NB4 (cell line): ENCODE data around the gene TFF1.

Experiments used
- MYC ChIP-seq: IDR thresholded peaks from 2 replicates; pipeline ENCODE4 v1.6.1; 2011; ENCODE audit warnings: low read depth, low read length
- POLR2A ChIP-seq: IDR thresholded peaks from 2 replicates; pipeline ENCODE4 v1.6.1; 2011; ENCODE audit warnings: mild to moderate bottlenecking; ENCODE audit not compliant: insufficient read length; ENCODE audit errors: extremely low read depth
- TF ChIP-seq, protein P1 (sequence below): IDR thresholded peaks from one replicate; pipeline ENCODE4 v1.5.1; 2012; ENCODE audit warnings: low read depth, low read length
- TF ChIP-seq, protein P2 (sequence below): IDR thresholded peaks from 2 replicates; pipeline ENCODE4 v1.6.1; 2011; ENCODE audit warnings: low read depth, low read length

DNA sequence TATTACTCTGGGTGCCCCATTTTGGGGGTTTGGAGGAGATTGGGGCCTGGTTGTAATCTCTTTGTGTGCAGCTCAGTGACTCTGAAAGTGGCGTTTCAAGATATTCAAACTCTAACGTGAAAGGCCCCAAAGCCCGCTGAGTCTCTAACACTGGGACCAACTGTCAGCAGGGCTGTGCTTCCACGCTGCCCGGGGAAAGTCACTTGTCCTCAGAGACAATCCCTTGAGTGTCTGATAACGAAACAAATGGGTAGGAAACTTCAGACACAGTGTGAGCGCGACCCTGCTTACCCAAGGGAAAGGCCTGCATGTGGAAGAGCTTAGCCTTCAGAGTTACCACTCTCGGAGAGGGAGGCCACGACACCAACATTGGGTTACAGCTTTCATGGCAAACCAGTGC is 38.2 kb upstream of the TFF1 start:
- TF ChIP-seq, protein P1, sequence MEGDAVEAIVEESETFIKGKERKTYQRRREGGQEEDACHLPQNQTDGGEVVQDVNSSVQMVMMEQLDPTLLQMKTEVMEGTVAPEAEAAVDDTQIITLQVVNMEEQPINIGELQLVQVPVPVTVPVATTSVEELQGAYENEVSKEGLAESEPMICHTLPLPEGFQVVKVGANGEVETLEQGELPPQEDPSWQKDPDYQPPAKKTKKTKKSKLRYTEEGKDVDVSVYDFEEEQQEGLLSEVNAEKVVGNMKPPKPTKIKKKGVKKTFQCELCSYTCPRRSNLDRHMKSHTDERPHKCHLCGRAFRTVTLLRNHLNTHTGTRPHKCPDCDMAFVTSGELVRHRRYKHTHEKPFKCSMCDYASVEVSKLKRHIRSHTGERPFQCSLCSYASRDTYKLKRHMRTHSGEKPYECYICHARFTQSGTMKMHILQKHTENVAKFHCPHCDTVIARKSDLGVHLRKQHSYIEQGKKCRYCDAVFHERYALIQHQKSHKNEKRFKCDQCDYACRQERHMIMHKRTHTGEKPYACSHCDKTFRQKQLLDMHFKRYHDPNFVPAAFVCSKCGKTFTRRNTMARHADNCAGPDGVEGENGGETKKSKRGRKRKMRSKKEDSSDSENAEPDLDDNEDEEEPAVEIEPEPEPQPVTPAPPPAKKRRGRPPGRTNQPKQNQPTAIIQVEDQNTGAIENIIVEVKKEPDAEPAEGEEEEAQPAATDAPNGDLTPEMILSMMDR = no peak
- no peak for TF ChIP-seq POLR2A
- TF ChIP-seq, protein P2, sequence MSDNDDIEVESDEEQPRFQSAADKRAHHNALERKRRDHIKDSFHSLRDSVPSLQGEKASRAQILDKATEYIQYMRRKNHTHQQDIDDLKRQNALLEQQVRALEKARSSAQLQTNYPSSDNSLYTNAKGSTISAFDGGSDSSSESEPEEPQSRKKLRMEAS = no peak
- no peak for TF ChIP-seq MYC
